Cardiac fibroblast (primary cell): ENCODE measurements around the gene STK17A.

Source experiments
- DNase-seq, 2 donors: peaks; one replicate each; pipeline versions ENCODE4 v3.0.0 to v3.0.0-alpha.2; 2010; ENCODE audit warnings: low read depth in 2 of 2
- H3K4me3 ChIP-seq, 2 donors: replicated peaks in 1 of 2; 1 replicate in 1 of 2; 2 replicates in 1 of 2; pipeline ENCODE4 v1.5.1; 2011; ENCODE audit warnings: low read depth in 2 of 2, low read length in 2 of 2, mild to moderate bottlenecking in 2 of 2, moderate library complexity in 1 of 2
- TF ChIP-seq, protein P1 (sequence below): IDR thresholded peaks from one replicate; pipeline ENCODE4 v1.5.1; 2011; ENCODE audit warnings: low read depth, mild to moderate bottlenecking, low read length, inconsistent platforms

Gene STK17A

DNA sequence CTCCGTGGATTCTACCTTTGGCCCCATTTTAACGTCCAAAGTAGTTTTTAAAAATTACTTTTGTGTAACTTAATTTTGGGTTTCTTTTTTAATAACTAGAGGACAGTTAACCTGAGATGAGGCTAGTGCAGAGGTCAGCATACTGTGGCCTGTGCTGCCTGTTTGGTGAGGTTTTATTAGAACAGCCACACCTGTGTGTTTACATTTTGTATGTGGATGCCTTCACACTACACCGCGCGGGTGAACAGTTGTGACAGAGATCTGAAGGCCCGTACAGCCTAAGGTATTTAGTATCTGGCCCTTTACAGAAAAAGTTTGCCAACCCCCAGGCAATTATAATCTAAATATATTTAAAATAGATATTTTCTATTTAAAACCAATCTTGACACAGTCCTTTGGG, 46.9 kb downstream of the STK17A start:
- TF ChIP-seq, protein P1, sequence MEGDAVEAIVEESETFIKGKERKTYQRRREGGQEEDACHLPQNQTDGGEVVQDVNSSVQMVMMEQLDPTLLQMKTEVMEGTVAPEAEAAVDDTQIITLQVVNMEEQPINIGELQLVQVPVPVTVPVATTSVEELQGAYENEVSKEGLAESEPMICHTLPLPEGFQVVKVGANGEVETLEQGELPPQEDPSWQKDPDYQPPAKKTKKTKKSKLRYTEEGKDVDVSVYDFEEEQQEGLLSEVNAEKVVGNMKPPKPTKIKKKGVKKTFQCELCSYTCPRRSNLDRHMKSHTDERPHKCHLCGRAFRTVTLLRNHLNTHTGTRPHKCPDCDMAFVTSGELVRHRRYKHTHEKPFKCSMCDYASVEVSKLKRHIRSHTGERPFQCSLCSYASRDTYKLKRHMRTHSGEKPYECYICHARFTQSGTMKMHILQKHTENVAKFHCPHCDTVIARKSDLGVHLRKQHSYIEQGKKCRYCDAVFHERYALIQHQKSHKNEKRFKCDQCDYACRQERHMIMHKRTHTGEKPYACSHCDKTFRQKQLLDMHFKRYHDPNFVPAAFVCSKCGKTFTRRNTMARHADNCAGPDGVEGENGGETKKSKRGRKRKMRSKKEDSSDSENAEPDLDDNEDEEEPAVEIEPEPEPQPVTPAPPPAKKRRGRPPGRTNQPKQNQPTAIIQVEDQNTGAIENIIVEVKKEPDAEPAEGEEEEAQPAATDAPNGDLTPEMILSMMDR = no peak
- DNase-seq = no peak
- H3K4me3 ChIP-seq = no peak overlapping the region

DNA sequence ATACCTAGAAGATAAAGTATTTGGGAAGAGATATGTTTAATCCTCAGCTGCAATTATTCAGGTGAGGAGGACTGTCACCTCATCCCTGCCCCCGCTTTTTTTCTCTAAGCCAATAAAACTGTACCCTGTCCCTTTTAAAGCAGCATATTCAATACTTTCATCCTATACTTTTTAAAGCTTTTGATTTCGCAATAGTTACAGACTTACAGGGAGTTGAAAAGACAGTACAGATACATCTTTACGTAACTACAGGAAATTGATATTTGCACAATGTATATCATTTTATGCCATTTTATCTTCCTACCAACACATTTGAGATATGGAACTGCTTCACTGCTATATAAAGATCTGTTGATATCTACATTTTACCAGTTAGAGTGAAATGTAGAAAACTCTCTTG, 47.6 kb downstream of the STK17A start:
- no peak for DNase-seq
- H3K4me3 ChIP-seq = no peak overlapping the region
- TF ChIP-seq, protein P1 = no peak

DNA sequence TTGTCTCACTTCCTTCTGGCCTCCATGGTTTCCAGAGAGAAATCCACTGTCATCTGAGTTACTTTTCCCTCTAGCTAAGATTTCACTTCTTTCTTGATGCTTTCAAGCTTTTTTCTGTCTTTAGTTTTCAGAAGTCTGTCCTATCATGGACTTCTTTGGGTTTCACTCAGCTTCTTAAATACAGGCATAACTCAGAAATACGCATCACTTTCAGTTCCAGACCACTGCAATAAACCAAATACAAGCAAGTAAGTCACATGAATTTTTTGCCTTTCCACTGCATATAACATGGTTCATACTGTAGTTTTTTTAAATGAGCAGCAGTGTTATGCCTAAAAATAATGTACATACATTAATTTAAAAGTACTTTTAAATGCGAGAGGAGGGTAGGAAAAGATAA, 48.7 kb downstream of the STK17A start:
- TF ChIP-seq, protein P1 = no peak
- H3K4me3 ChIP-seq = no peak overlapping the region
- no peak for DNase-seq

DNA sequence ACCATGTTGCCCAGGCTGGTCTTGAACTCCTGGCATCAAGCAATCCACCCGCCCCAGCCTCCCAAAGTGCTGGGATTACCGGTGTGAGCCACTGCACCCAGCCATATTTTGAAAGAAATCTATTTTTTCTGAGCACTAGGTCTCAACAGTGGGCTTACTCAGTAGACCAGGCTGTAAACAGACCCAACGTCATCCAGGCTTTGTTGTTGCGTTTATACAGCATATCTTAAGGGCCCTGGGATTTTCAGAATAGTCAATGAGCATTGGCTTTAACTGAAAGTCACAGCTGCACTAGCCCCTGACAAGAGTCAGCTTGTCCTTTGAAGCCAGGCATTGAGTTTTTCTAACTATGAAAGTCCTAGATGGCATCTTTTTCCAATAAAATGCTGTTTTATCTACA, 49.8 kb downstream of the STK17A start:
- DNase-seq = no peak
- no peak overlapping the region for H3K4me3 ChIP-seq
- TF ChIP-seq, protein P1 = no peak

DNA sequence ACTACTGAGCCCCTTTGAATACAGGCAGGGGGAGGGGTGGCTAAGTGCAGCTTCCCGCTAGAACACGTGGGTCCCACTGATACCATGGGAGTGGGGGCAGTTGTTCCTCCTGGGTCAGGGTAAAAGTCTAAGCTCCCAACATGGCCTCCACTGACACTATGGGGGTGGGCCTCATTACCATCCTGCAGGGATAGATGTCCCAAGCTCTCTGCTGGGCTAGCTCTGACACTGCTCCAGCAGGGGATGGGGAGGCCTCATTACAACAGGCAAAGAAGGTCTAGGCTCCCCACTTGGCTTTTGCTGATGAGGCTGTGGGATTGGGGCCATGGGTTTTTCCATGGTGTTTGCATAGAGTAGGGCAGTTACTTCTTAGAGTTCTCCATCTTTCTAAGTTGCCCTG, 51.5 kb downstream of the STK17A start:
- H3K4me3 ChIP-seq = no peak overlapping the region
- no peak for DNase-seq
- TF ChIP-seq, protein P1 = no peak

DNA sequence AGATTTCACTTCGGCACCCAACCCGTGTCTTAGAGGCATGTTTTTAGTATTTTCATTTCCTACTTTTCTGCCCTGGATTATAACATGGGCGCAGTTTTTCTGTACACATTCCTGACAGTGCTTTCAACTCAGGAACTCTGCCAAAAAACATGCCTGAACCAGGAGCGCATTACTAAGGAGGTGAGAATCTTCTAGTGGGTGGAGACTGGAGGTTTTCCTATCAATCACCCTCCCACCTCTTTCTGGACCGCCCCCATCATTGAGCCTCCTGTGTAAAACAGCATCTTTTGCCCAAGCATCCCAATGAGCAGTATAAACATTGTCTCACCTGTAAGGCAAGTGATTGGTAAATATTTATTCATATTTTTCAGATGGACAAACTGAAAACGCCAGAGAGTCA, 53.2 kb downstream of the STK17A start:
- TF ChIP-seq, protein P1 = no peak
- H3K4me3 ChIP-seq = no peak overlapping the region
- DNase-seq = peak; percentile 64 to 68

DNA sequence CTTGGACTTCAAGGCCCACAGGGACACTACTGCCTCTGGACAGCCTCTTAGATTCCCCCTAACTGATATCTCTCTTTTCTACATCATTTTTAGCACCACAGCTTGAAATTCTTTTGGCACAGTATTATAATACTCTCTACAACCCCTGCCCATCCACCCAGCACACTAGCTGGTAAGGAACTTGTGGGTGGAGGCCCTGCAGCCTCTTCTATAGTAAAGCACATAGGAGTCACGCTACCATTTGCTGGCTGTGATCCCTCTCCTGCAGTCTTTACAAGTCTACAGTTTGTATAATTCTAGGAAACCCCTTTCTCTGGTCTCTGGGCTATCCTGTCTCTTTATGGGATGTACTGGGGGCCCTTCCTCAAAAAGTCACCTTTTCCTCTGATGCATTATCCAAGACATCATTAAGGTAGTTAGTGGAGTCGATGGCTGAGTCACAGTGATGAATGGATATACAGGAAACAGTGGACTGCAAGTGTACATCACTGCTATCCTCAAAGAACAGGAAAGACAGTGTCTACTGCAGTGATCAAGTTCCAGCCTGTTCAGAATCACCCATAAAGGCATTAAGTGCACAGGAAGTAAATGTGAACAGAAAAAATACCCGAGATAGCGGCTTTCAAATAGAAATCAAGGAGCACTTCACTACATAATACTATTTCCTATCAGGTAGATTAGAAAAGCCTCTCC, 54.4 kb downstream of the STK17A start:
- no peak overlapping the region for H3K4me3 ChIP-seq
- DNase-seq = peak in 1 of 2 donors; percentile 48
- TF ChIP-seq, protein P1 = no peak
